Trophoblast cell (in vitro differentiated cells and primary cell): Measurements from ENCODE around the gene SH3YL1.
A peak's percentile ranks its signal among the peaks of the same experiment; 100 is the strongest.

Source experiments
- DNase-seq, 2 donors: peaks; one replicate each; pipeline ENCODE4 v3.0.0-alpha.2; 2016
- H2AFZ ChIP-seq: 2 replicates; pipeline ENCODE4 v1.6.1; 2013; ENCODE audit warnings: low read length, moderate library complexity, mild to moderate bottlenecking; ENCODE audit not compliant: insufficient read depth, poor library complexity
- H2AK5ac ChIP-seq: 2 replicates; pipeline ENCODE4 v1.6.1; 2013; ENCODE audit warnings: mild to moderate bottlenecking, low read length
- H2BK120ac ChIP-seq: 2 replicates; pipeline ENCODE4 v1.6.1; 2013; ENCODE audit warnings: low read length, mild to moderate bottlenecking, moderate library complexity; ENCODE audit not compliant: insufficient read depth, poor library complexity
- H2BK12ac ChIP-seq: 2 replicates; pipeline ENCODE4 v1.6.1; 2013; ENCODE audit warnings: mild to moderate bottlenecking, low read length, moderate library complexity
- H2BK5ac ChIP-seq: 2 replicates; pipeline ENCODE4 v1.6.1; 2013; ENCODE audit warnings: low read length, low read depth, moderate library complexity, mild to moderate bottlenecking; ENCODE audit not compliant: poor library complexity
- H3K14ac ChIP-seq: 2 replicates; pipeline ENCODE4 v1.6.1; 2013; ENCODE audit warnings: mild to moderate bottlenecking, low read length
- H3K18ac ChIP-seq: 2 replicates; pipeline ENCODE4 v1.6.1; 2013; ENCODE audit warnings: mild to moderate bottlenecking, low read length
- H3K23ac ChIP-seq: 2 replicates; pipeline ENCODE4 v1.6.1; 2013; ENCODE audit warnings: low read length
- H3K27ac ChIP-seq: 2 replicates; pipeline ENCODE4 v1.5.1; 2013; ENCODE audit warnings: low read depth, mild to moderate bottlenecking, inconsistent platforms, low read length, moderate library complexity
- H3K27me3 ChIP-seq: 2 replicates; pipeline ENCODE4 v1.6.1; 2013; ENCODE audit warnings: inconsistent platforms, mild to moderate bottlenecking, low read length, moderate library complexity; ENCODE audit not compliant: insufficient read depth
- H3K36me3 ChIP-seq, 2 experiments: 1 replicate in 1 of 2; 2 replicates in 1 of 2; pipeline ENCODE4 v1.6.1; 2013; ENCODE audit warnings: low read length in 2 of 2, mild to moderate bottlenecking in 2 of 2, moderate library complexity in 1 of 2; ENCODE audit not compliant: insufficient read depth in 2 of 2, control insufficient read depth in 1 of 2
- H3K4ac ChIP-seq: 2 replicates; pipeline ENCODE4 v1.6.1; 2013; ENCODE audit warnings: low read depth, mild to moderate bottlenecking, low read length, moderate library complexity
- H3K4me1 ChIP-seq, 2 experiments: 1 replicate in 1 of 2; 2 replicates in 1 of 2; pipeline ENCODE4 v1.6.1; 2013; ENCODE audit warnings: low read length in 2 of 2, mild to moderate bottlenecking in 2 of 2, moderate library complexity in 1 of 2; ENCODE audit not compliant: insufficient read depth in 2 of 2, control insufficient read depth in 1 of 2
- H3K4me2 ChIP-seq: 2 replicates; pipeline ENCODE4 v1.6.1; 2013; ENCODE audit warnings: inconsistent platforms, mild to moderate bottlenecking, low read length, moderate library complexity
- H3K4me3 ChIP-seq: 2 replicates; pipeline ENCODE4 v1.5.1; 2013; ENCODE audit warnings: mild to moderate bottlenecking, low read depth, low read length, inconsistent platforms
- H3K79me1 ChIP-seq: one replicate; pipeline ENCODE4 v1.6.1; 2013; ENCODE audit warnings: low read length
- H3K79me2 ChIP-seq: 2 replicates; pipeline ENCODE4 v1.6.1; 2013; ENCODE audit warnings: low read length, mild to moderate bottlenecking; ENCODE audit not compliant: control insufficient read depth, insufficient read depth, poor library complexity
- H3K9ac ChIP-seq: 2 replicates; pipeline ENCODE4 v1.6.1; 2013; ENCODE audit warnings: mild to moderate bottlenecking, low read length
- H3K9me3 ChIP-seq: 2 replicates; pipeline ENCODE4 v1.6.1; 2013; ENCODE audit warnings: low read depth, mild to moderate bottlenecking, control low read depth, inconsistent platforms, low read length; ENCODE audit not compliant: insufficient read depth
- H4K12ac ChIP-seq: 2 replicates; pipeline ENCODE4 v1.6.1; 2013; ENCODE audit warnings: low read depth, mild to moderate bottlenecking, low read length, moderate library complexity
- H4K8ac ChIP-seq: 2 replicates; pipeline ENCODE4 v1.6.1; 2013; ENCODE audit warnings: low read depth, mild to moderate bottlenecking, low read length, moderate library complexity
- H4K91ac ChIP-seq: one replicate; pipeline ENCODE4 v1.6.1; 2013; ENCODE audit warnings: low read depth, mild to moderate bottlenecking, low read length, moderate library complexity
- WGBS: extraction: QIAGEN DNeasy Blood & Tissue Kit; methylation state at CpG from one replicate; pipeline ENCODE4 v1.1.7; 2013; ENCODE audit warnings: missing lambda C conversion rate; ENCODE audit not compliant: insufficient read length, insufficient coverage; ENCODE audit errors: extremely low coverage; 5-methylcytosine and 5-hydroxymethylcytosine counted together

The SH3YL1 gene

DNA sequence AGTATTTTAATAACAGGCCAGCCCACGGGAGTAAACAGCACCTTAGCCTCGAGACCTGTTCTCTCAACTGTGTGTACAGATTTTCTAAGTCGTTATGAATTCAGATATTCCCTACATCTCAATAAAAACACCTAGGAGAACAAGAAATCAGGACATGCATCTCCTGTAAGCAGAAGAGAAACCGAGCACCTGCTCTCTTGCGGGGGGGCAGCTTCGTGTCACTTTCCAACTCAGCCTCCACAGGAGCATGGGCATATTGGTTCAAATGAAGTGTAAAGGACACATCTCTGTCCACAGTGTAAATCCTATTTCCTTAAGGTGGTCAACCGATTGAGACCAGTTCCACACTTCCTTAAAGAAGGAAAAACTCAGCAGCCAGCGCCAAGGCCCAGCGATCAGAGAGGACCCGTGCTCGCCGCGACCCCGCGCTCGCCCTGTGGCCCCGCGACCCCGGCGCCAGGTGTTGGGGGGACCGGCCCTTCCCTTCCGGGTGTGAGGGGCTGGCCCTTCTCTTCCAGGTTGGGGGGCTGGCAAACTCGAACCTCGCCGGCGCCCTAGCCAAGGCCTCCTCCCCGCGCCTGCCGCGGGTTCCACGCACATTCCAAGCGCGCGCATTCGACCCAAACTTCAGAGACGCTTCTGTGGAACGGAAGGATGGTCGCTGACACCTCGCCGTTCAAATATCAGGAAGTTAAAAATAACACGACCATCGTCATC is 652 bp downstream of the SH3YL1 start:
- Histone ChIP-seq H3K4me3 (peak overlapping the region; percentile 86), H3K27ac (no peak overlapping the region), H3K14ac (peak overlapping the region; percentile 33), H4K91ac (peak overlapping the region; percentile 41), H3K23ac (no peak overlapping the region), H3K18ac (peak overlapping the region; percentile 48), H3K4me2 (peak overlapping the region; percentile 100), H2AFZ (peak overlapping the region; percentile 53), H3K36me3 (no peaks in the 10 kb centered on the region), H2AK5ac (no peak overlapping the region), H3K9ac (no peak overlapping the region), H3K4ac (peak overlapping the region; percentile 49), H3K79me2 (peaks cover 20% of the 10 kb centered on the region), H4K12ac (no peak overlapping the region), H3K4me1 (peaks cover 4 to 19% of the 10 kb centered on the region in 2 experiments), H3K27me3 (no peaks in the 10 kb centered on the region), H2BK12ac (peak overlapping the region; percentile 27), H2BK5ac (no peak overlapping the region), H3K9me3 (no peaks in the 10 kb centered on the region), H3K79me1 (peaks cover 13% of the 10 kb centered on the region), H2BK120ac (no peak overlapping the region), H4K8ac (peak overlapping the region; percentile 90)
- no peak for DNase-seq
- WGBS, result no CpG with 5 or more reads among the region's 42 CpGs

GRCh38 chr2:262117-262516 is 1.7 kb downstream of the SH3YL1 start:
- DNase-seq, result no peak
- no CpG with 5 or more reads among the region's 3 CpGs for WGBS
- no peaks in the 10 kb centered on the region for H3K36me3 ChIP-seq
- peak overlapping the region; percentile 36 for H3K14ac ChIP-seq
- H4K91ac ChIP-seq, result no peak overlapping the region
- H2BK12ac ChIP-seq, result no peak overlapping the region
- peaks cover 17% of the 10 kb centered on the region for H3K79me2 ChIP-seq
- H4K8ac ChIP-seq, result peak overlapping the region; percentile 44
- H3K9me3 ChIP-seq, result no peaks in the 10 kb centered on the region
- H3K23ac ChIP-seq, result no peak overlapping the region
- H3K4ac ChIP-seq, result no peak overlapping the region
- H4K12ac ChIP-seq, result no peak overlapping the region
- no peak overlapping the region for H2AFZ ChIP-seq
- peaks cover 13% of the 10 kb centered on the region for H3K79me1 ChIP-seq
- H3K4me2 ChIP-seq, result peak overlapping the region; percentile 33
- peaks cover 4 to 19% of the 10 kb centered on the region in 2 experiments for H3K4me1 ChIP-seq
- no peak overlapping the region for H2AK5ac ChIP-seq
- H3K18ac ChIP-seq, result no peak overlapping the region
- peak overlapping the region; percentile 77 for H3K27ac ChIP-seq
- no peak overlapping the region for H3K9ac ChIP-seq
- H3K27me3 ChIP-seq, result no peaks in the 10 kb centered on the region
- H2BK5ac ChIP-seq, result peak overlapping the region; percentile 32
- H3K4me3 ChIP-seq, result no peak overlapping the region
- H2BK120ac ChIP-seq, result peak overlapping the region; percentile 10

- Histone ChIP-seq H2BK5ac (no peak overlapping the region), H3K18ac (no peak overlapping the region), H3K4me1 (peaks cover 4 to 16% of the 10 kb centered on the region in 2 experiments), H3K27me3 (no peaks in the 10 kb centered on the region), H3K14ac (no peak overlapping the region), H2BK120ac (no peak overlapping the region), H3K79me2 (peaks cover 14% of the 10 kb centered on the region), H2BK12ac (no peak overlapping the region), H3K4me3 (no peak overlapping the region), H3K36me3 (no peaks in the 10 kb centered on the region), H4K12ac (no peak overlapping the region), H3K79me1 (peaks cover 13% of the 10 kb centered on the region), H3K4me2 (no peak overlapping the region), H3K9ac (peak overlapping the region; percentile 65), H4K91ac (no peak overlapping the region), H2AK5ac (no peak overlapping the region), H2AFZ (no peak overlapping the region), H3K9me3 (no peaks in the 10 kb centered on the region), H3K27ac (no peak overlapping the region), H3K4ac (peak overlapping the region; percentile 12), H4K8ac (no peak overlapping the region), H3K23ac (peak overlapping the region; percentile 91)
- peak; percentile 54 to 77 for DNase-seq
- no CpG with 5 or more reads among the region's 6 CpGs for WGBS
Observed at GRCh38 chr2:260507-261161, 3.2 kb downstream of the SH3YL1 start.

GRCh38 chr2:259789-260331 is 4.0 kb downstream of the SH3YL1 start:
- no peak for DNase-seq
- Histone ChIP-seq H4K8ac (no peak overlapping the region), H3K9me3 (no peaks in the 10 kb centered on the region), H3K36me3 (no peaks in the 10 kb centered on the region), H3K27me3 (no peaks in the 10 kb centered on the region), H3K4ac (no peak overlapping the region), H3K79me1 (peaks cover 11% of the 10 kb centered on the region), H3K27ac (no peak overlapping the region), H2BK12ac (no peak overlapping the region), H3K14ac (no peak overlapping the region), H2AK5ac (no peak overlapping the region), H2BK120ac (no peak overlapping the region), H3K79me2 (peaks cover 9% of the 10 kb centered on the region), H3K18ac (no peak overlapping the region), H3K4me2 (no peak overlapping the region), H4K12ac (no peak overlapping the region), H3K23ac (no peak overlapping the region), H3K9ac (no peak overlapping the region), H2AFZ (no peak overlapping the region), H3K4me3 (no peak overlapping the region), H3K4me1 (peaks cover 4 to 15% of the 10 kb centered on the region in 2 experiments), H2BK5ac (no peak overlapping the region), H4K91ac (no peak overlapping the region)
- no CpG with 5 or more reads among the region's 2 CpGs for WGBS
